NT2/D1 (cell line): ENCODE results near the gene VAV3.

Experiments
- YY1 ChIP-seq: IDR thresholded peaks from 2 replicates; pipeline ENCODE4 v1.6.1; 2011; ENCODE audit not compliant: insufficient read length, insufficient read depth
- ZNF274 ChIP-seq: IDR thresholded peaks from 2 replicates; pipeline ENCODE4 v1.6.1; 2011; ENCODE audit warnings: mild to moderate bottlenecking, low read depth, low read length

GRCh38 chr1:107964336-107965109, 457 bp downstream of the VAV3 start:
- no peak for TF ChIP-seq ZNF274
- no peak for TF ChIP-seq YY1
